Mucosa of descending colon (tissue), 3 donors: ENCODE data around the gene PTPRA. TPM values are rescaled to one million over a fixed set of nuclear protein-coding genes. Genes with fewer than 3 reads are reported as not detected.

Experiments
- ATAC-seq: fragments of 200-7000 bp; cut with Tn5 transposase; one replicate; pipeline ENCODE4 v1.9.1; 2020; ENCODE audit warnings: mild to moderate bottlenecking, moderate library complexity
- DNase-seq, 3 donors: peaks; one replicate each; pipeline ENCODE4 v3.0.0-alpha.2; 2020
- H3K36me3 ChIP-seq: fragments of 200-600 bp; one replicate; pipeline ENCODE4 v1.8.0; 2021; ENCODE audit warnings: low read depth, mild to moderate bottlenecking
- H3K4me1 ChIP-seq: fragments of 200-600 bp; one replicate; pipeline ENCODE4 v1.8.0; 2021; ENCODE audit warnings: low read depth, mild to moderate bottlenecking
- H3K4me3 ChIP-seq: fragments of 200-600 bp; one replicate; pipeline ENCODE4 v1.8.0; 2021; ENCODE audit warnings: mild to moderate bottlenecking
- H3K9me3 ChIP-seq: fragments of 200-600 bp; one replicate; pipeline ENCODE4 v1.8.0; 2021; ENCODE audit warnings: mild to moderate bottlenecking
- CTCF ChIP-seq: fragments of 200-600 bp; IDR thresholded peaks from one replicate; pipeline ENCODE4 v1.8.0; 2022; ENCODE audit warnings: antibody characterized with exemption, mild to moderate bottlenecking
- intact Hi-C, 2 donors: fragments of 100-400 bp; cut with DNase I in 1 of 2; cut with micrococcal nuclease in 1 of 2; formaldehyde crosslinking; loops; one replicate each; pipeline versions ENCODE4 v1.11.0 to v1.11.1; 2022; cut with DNase I, micrococcal nuclease
- total RNA-seq, 3 donors: library from RNA; stranded (reverse); fragmentation: NEBNext Ultra II Directional in 2 of 3; extraction: Animal tissue kit (Norgen Biotek cat#: 25700) in 2 of 3; gene quantifications; one replicate each; pipeline versions ENCODE4 v1.2.1 to v1.2.4, GENCODE V29; 2021 to 2023
- donor health status: DM: no; HTN: no; CAD: no; lungs with moderate emphysema.
- donor health status: DM: no; HTN: no; CAD: no.
- donor health status: DM: no; HTN: yes; CAD: no.

Gene PTPRA
- total RNA-seq, 3 donors from 2014 or later: 39.0 to 64.7 (median 59.3) TPM

GRCh38 chr20:3000852-3001523 is 127.7 kb downstream of the PTPRA start:
- peak; percentile 71 for ATAC-seq
- no peaks in the 10 kb centered on the region for H3K36me3 ChIP-seq
- intact Hi-C loops: no loop called here

GRCh38 chr20:3003416-3003815 is 130.1 kb downstream of the PTPRA start:
- H3K4me1 ChIP-seq: no peaks in the 10 kb centered on the region
- no peak for DNase-seq

More at GRCh38 chr20:3000852-3001523, 127.7 kb downstream of the PTPRA start:
- Histone ChIP-seq H3K4me3 (no peak overlapping the region), H3K4me1 (no peaks in the 10 kb centered on the region), H3K9me3 (no peaks in the 10 kb centered on the region)
- peak in 1 of 3 donors; percentile 7 for DNase-seq
- no peak for TF ChIP-seq CTCF

GRCh38 chr20:3010985-3011723 is 137.9 kb downstream of the PTPRA start:
- no peaks in the 10 kb centered on the region for H3K9me3 ChIP-seq
- TF ChIP-seq CTCF: no peak
- H3K4me3 ChIP-seq: no peak overlapping the region
- no peaks in the 10 kb centered on the region for H3K36me3 ChIP-seq
- ATAC-seq (no peak), DNase-seq (no peak)
- intact Hi-C loops: no loop called here
- H3K4me1 ChIP-seq: no peaks in the 10 kb centered on the region

More at GRCh38 chr20:3003416-3003815, 130.1 kb downstream of the PTPRA start:
- intact Hi-C loops: no loop called here
- no peak for ATAC-seq
- Histone ChIP-seq H3K4me3 (no peak overlapping the region), H3K36me3 (no peaks in the 10 kb centered on the region), H3K9me3 (no peaks in the 10 kb centered on the region)
- TF ChIP-seq CTCF: no peak

- Histone ChIP-seq H3K4me1 (no peaks in the 10 kb centered on the region), H3K36me3 (no peaks in the 10 kb centered on the region), H3K4me3 (no peak overlapping the region), H3K9me3 (no peaks in the 10 kb centered on the region)
- TF ChIP-seq CTCF: no peak
- ATAC-seq (no peak), DNase-seq (no peak)
- intact Hi-C loops: no loop called here
Measured at GRCh38 chr20:3011752-3012151, 138.5 kb downstream of the PTPRA start.

GRCh38 chr20:3013771-3014170 is 140.5 kb downstream of the PTPRA start:
- DNase-seq: no peak
- no peak for TF ChIP-seq CTCF
- Histone ChIP-seq H3K36me3 (no peaks in the 10 kb centered on the region), H3K9me3 (no peaks in the 10 kb centered on the region), H3K4me1 (no peaks in the 10 kb centered on the region), H3K4me3 (no peak overlapping the region)
- ATAC-seq: no peak
- intact Hi-C loops: no loop called here
